GM19099 (cell line): ENCODE results near the gene AQP4.

Experiments used
- POLR2A ChIP-seq: IDR thresholded peaks from 3 replicates; pipeline ENCODE4 v1.6.1; 2011; ENCODE audit warnings: low read depth; ENCODE audit not compliant: insufficient read length; ENCODE audit errors: extremely low read depth

The AQP4 gene

GRCh38 chr18:26863921-26864497, 1.5 kb downstream of the AQP4 start:
- TF ChIP-seq POLR2A = no peak

- no peak for TF ChIP-seq POLR2A
These were observed 2.2 kb downstream of the AQP4 start for GRCh38 chr18:26863122-26863879.

- no peak for TF ChIP-seq POLR2A
These were observed 3.4 kb downstream of the AQP4 start for GRCh38 chr18:26862084-26862483.

GRCh38 chr18:26854292-26854881, 11.1 kb downstream of the AQP4 start:
- no peak for TF ChIP-seq POLR2A

- TF ChIP-seq POLR2A = no peak
These were observed 12.1 kb downstream of the AQP4 start for GRCh38 chr18:26853401-26853800.

GRCh38 chr18:26843760-26844159, 21.7 kb downstream of the AQP4 start:
- no peak for TF ChIP-seq POLR2A

GRCh38 chr18:26840965-26841364, 24.5 kb downstream of the AQP4 start:
- no peak for TF ChIP-seq POLR2A

- TF ChIP-seq POLR2A = no peak
These were observed 25.9 kb downstream of the AQP4 start for GRCh38 chr18:26839609-26840008.

GRCh38 chr18:26832302-26832701, 33.2 kb downstream of the AQP4 start:
- no peak for TF ChIP-seq POLR2A

- TF ChIP-seq POLR2A = no peak
These were observed 37.9 kb downstream of the AQP4 start for GRCh38 chr18:26827581-26827980.

GRCh38 chr18:26826656-26827235, 38.8 kb downstream of the AQP4 start:
- TF ChIP-seq POLR2A = no peak

- no peak for TF ChIP-seq POLR2A
These were observed 44.3 kb downstream of the AQP4 start for GRCh38 chr18:26821181-26821580.

GRCh38 chr18:26819046-26819445, 46.5 kb downstream of the AQP4 start:
- no peak for TF ChIP-seq POLR2A

- no peak for TF ChIP-seq POLR2A
These were observed 47.0 kb downstream of the AQP4 start for GRCh38 chr18:26818461-26818860.

GRCh38 chr18:26813043-26813442, 52.5 kb downstream of the AQP4 start:
- no peak for TF ChIP-seq POLR2A

- no peak for TF ChIP-seq POLR2A
These were observed 53.0 kb downstream of the AQP4 start for GRCh38 chr18:26812462-26812861.
